ENCODE measurements around the gene EXOC6B.
A peak's percentile ranks its signal among the peaks of the same experiment; 100 is the strongest.

Gene EXOC6B

DNA sequence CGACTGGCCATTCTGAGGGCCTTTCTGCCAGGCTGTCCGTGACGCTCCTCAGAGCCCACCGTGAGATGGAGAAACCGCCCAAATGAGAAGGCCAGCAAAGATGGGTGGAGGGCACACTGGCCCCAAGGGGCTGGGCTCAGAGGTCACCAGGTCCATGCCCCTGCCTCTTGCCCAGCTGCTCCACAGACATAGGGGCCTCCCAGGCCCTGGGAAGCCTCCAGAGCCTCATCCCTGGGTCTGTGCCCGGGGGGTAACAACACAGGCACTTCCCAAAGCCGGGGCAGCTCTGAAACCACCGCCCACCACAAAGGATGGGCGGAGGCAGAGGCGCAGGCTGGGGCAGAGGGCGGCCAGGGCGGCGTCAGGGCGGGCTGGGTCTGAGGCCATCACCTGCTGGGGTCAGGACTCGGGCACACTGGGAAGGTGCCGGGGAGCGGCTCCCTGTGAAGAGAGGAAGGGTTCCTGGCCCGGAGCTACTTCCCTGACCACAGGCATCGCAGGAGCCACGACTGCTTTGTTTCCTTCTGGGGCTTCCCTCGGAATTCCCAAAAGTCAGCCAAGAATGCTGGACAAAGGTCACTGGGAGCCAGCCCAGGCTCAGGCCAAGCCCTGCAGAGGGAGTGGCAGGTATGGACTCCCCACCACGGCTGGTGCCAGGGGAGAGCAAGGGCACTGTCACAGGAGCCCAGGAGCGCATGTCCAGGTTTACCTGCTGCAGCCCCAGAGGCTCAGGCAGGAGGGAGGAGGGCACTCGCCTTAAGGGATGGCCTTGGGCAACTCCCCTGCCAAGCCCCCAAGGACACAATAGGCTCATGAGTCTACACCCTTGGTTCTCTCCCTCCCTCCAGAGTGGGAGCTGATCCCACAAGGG lies 687.6 kb downstream of the EXOC6B start:
- H3K4me3 ChIP-seq (ENCODE audit: low read depth, low read length), result no peak overlapping the region
- no peak for DNase-seq (ENCODE audit: low read depth)

DNA sequence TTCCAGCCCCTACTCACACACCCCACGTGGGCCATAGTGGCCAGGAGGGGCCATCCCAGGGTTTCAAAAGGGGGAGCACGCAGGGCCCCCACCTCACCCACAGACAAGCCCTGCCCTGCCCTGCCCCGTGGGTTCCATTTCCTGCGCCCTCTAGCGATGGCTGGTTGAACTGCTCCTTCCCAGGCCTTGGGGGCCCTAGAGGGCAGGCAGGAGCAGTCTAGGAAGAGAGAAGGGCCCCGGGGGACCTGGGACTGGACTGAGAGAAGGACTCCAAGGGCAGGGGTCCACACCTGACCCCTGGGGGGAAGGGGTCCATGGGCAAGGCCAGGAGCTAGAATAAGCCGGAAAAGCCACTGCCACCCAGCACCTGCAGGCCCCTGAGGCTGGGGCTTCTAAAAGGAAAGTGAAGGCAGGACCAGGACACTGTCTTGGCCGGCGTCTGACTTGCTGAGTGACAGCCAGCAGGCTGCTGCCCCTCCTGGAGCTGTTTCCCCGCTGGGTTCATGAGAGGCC lies 688.3 kb downstream of the EXOC6B start:
- H3K4me3 ChIP-seq (ENCODE audit: low read depth, low read length), result no peak overlapping the region
- no peak for DNase-seq (ENCODE audit: low read depth)

DNA sequence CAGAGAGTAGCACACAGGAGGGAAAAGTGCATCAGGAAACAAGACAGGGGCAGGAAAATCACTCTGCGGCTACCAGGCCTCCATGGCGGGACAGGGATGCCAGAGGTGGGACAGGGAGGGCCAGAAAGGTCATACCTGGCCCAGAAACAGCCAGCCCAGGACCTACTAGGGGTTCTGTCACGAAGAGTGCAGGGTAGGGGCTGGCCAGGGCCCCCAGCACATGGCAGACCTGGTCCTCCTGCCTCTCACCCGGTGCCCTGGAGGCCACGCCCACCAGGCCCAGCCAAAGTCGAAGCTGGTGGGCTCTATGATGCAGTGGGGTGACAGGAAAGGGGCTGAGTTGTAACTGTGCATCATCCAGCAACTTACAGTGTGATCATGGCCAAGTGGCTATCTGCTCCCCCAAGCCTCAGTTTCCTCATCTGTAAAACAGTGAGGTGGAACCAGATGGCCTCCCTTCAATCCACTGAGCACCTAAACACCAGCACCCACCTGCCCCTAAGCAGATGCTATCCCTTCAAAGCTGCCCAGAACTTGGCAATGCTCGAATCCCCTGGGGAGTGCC lies 688.8 kb downstream of the EXOC6B start:
- DNase-seq (ENCODE audit: low read depth), result no peak

DNA sequence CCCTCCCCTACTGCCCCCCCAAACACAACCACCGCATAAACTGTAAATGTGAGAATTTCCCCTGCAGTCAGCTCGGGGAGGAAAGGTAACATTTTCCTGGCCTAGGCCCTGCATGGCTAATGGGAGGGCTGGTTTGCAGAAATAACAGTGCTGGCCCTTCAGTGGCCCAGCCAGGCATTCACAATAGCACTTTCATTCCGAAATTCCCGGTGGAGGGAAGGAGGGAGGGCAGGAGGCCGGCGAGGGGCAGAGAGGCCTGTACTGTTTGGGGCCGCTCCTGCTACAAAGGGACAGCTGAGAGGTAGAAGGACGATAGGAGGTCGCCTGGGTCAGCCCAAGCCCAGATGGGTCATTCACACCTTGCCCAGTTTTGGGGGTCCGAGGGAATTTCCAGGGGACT lies 689.5 kb downstream of the EXOC6B start:
- no peak overlapping the region for H3K4me3 ChIP-seq (ENCODE audit: low read depth, low read length)
- DNase-seq (ENCODE audit: low read depth), result no peak

More for the DNA sequence above, 688.8 kb downstream of the EXOC6B start:
- H3K4me3 ChIP-seq (ENCODE audit: low read depth, low read length), result no peak overlapping the region

DNA sequence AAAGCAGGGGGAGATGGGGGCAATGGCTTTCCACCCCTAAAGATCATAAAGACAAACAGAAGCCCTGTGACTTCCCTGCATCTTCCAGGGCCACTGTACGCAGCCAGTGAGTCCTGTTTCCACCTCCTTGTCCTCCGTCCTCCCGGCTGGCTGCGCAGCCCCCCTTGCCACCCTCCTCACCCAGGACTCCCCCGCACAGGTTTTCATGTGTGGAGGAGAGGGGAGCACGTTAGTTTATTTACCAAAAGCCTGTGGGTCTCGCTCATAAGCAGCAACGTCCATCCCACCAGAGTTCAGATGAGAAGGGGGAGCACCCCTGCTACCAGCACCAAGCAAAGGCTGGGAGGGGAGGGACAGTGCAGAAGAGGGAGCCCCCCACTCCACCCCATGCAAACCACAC lies 689.9 kb downstream of the EXOC6B start:
- H3K4me3 ChIP-seq (ENCODE audit: low read depth, low read length), result no peak overlapping the region

DNA sequence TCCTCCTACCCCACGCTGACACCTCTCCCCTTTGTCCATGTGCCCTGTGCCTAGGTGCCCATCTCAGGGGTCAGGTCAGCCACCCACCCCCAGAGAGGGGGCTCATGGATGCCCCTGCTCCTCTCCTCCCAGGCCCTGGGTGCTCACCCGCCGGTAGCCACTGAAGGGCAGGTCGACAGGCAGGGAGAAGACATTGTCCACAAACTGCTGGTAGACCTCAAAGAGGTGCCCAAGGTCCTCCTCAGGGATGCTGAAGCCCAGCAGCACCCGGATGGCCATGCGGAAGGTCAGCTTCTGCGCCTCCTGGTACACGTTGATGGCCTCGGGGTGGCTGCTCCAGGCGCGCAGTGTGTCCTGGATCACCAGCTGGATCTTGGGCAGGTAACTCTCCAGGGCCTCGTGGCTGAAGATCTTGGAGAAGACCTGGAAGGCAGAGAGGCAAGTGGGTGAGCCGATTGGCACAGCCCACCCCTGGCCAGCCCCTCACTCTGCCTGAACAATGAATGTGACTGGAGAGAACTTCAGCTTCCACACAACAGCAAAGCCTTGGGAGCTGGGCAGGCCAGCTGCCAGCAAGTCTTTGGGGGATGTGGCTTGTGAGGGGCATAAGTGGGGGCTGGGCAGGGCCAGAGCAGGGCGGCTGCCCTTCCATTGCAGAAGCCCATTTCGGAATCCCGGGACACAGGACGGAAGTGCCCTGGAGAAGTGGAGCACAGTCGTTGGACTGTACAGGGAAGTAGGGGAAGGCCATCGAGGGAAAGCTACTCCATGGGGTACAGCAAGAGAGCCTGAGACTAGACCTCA lies 690.6 kb downstream of the EXOC6B start:
- no peak overlapping the region for H3K4me3 ChIP-seq (ENCODE audit: low read depth, low read length)
- no peak for DNase-seq (ENCODE audit: low read depth)

More for the DNA sequence above, 689.9 kb downstream of the EXOC6B start:
- no peak for DNase-seq (ENCODE audit: low read depth)

DNA sequence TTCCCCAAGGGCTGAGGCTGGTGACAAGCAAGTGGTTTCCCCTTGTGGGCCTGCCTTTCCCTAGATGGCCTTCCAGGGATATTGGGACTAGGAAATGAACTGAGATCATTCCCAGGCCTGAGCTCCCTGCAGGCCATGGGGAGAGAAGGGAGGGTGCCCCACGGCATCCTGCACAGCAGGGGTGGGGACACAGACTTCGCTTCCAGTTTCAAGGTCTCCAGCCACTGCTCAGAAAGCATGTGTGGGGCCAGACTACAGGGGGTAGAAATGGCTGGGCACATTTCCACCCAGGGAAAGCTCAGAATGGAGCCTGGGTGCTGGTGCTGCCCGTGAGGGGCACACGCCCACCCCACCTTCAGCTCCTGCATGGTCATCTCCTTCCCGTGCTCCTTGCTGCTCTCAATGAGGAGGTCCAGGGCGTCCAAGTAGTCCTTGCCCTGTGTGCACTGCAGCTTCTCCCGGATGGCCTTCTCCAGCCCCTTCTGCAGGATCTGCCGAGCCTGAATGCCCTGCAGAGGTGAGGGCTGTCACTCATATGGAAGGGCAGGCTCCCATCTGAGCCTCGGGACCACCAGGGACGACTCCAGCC lies 691.3 kb downstream of the EXOC6B start:
- no peak overlapping the region for H3K4me3 ChIP-seq (ENCODE audit: low read depth, low read length)
- no peak for DNase-seq (ENCODE audit: low read depth)

DNA sequence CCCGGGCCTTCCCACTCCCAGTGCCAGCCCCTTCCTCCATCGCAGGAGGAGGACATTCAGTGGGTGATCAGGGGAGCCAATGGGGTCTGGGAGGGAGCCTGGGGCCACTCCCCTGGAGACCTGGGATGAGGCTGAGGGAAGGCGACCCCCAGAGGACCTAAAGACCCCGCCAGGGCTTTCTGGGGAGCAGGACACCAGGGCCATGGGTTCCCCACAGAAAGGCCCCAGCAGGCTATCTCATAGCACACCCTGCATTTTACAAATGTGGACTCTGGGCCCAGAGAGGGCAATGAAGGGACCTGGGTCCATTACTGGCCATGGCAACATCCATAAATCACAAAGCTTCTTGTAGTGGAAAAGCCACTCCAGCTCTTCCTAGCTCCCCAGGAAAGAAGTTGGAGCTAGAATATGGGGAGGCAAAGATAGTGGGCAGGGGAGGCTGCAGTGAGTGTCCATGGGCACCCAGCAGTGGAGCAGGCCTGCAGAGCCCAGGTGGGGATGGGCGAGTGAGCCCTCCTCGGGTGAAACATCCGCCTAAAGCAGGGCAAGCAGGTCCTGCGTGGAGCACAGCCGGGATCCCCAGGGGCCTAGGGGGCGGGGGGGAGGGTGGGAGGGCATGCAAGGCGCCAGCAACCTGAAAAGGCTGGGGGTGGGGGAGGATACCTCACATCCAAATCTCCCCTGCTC lies 692.0 kb downstream of the EXOC6B start:
- H3K4me3 ChIP-seq (ENCODE audit: low read depth, low read length), result no peak overlapping the region
- no peak for DNase-seq (ENCODE audit: low read depth)

DNA sequence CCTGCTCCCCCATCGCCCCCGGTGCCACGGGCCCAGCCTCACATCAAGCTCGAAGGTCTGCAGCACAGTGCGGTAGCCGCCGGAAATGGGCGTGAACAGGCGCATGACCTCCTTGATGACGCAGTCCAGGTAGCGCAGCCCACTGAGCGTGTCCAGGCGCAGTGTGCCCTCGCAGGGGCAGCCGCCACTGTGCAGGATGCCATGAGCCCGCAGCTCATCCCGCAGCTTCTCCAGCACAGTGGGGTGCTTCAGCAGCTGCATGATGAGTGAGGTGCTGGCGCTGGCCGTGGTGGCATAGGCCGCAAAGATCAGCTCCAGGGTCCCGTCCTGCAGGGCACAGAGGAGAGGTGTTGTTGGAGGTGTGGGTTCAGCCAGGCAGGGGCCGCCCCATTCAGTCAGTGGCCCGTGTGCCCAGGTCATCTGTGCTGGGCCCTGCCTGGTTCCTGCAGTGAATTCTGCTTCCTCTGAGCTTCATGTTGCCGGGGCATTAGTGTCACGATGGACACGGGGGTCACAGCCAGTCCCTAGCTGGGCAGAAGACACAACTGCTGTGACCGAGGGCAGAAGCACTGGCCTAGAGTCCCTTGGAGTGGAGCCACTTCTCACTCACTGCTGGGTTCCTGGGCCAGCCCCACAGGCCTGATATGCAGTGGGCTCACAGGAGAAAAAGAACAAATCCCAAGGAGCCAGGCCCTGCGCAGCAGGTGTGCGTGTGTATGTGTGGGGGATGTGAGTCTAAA lies 692.7 kb downstream of the EXOC6B start:
- no peak overlapping the region for H3K4me3 ChIP-seq (ENCODE audit: low read depth, low read length)
- no peak for DNase-seq (ENCODE audit: low read depth)

DNA sequence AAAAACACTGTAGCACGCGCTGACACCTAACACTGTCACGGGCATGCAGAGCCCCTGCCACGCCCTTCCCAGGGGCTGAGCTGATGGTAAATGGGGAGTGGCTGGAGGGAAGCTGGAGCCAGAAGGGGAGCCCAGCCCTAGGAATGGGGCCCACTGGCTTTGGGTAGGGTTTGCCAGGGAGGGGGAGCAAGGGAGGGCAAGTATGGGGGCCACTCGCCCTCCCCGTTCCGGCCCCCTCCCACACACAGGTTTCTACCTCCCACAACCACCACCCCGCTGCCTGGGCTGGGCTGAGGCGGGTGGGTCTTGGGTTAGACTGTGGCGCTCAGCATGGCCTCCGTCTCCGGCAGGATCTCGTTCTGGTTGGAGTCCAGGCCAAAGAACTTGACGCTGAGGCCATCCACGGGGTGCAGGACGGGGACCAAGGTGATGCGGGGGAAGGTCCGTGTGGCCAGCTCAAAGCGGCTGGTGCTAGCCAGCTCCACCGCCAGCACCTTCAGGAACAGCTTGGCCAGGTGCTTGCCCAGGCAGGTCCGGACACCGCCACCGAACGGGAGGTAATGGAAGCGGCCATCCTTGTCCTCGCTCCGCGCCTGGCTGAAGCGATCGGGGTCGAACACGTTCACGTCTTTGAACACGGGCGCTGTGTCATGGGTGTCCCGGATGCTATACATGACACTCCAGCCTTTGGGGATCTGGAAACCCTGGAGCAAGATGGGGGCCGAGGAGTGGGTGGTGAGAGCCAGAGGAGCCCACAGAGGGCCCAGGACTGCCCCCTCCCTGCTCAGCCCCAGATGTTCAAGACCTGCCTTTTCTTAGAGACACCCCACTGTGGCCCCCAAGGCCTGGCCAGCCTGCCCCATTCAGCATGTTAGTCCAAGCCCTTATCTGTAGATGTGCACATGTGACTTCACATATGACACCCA lies 693.7 kb downstream of the EXOC6B start:
- no peak for DNase-seq (ENCODE audit: low read depth)

DNA sequence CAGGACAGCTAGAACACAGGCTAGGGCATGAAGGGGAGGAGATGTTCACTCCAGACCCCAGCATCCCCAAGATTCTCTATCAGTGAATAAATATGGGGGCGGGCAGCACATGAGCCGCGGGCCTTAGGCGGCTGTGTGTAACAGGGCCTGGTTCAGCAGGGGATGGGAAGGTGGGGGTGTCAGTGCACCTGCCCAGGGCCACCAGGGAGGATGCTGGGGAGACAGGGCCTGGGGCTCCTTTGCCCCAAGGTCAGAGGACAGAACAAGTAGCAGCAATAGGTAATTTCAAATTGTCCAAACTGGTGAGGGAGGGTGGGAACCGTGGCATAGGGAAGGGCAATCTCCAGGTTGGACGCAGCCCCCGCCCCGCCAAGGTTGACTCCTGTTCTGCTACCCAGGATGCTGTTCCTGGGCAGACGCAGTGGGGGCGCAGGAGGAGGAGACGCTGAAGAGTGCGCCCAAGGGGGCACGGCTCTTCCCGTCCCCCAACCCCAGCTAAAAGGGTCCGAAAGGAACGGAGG lies 694.4 kb downstream of the EXOC6B start:
- no peak for DNase-seq (ENCODE audit: low read depth)
- H3K4me3 ChIP-seq (ENCODE audit: low read depth, low read length), result no peak overlapping the region

More for the DNA sequence above, 693.7 kb downstream of the EXOC6B start:
- no peak overlapping the region for H3K4me3 ChIP-seq (ENCODE audit: low read depth, low read length)

DNA sequence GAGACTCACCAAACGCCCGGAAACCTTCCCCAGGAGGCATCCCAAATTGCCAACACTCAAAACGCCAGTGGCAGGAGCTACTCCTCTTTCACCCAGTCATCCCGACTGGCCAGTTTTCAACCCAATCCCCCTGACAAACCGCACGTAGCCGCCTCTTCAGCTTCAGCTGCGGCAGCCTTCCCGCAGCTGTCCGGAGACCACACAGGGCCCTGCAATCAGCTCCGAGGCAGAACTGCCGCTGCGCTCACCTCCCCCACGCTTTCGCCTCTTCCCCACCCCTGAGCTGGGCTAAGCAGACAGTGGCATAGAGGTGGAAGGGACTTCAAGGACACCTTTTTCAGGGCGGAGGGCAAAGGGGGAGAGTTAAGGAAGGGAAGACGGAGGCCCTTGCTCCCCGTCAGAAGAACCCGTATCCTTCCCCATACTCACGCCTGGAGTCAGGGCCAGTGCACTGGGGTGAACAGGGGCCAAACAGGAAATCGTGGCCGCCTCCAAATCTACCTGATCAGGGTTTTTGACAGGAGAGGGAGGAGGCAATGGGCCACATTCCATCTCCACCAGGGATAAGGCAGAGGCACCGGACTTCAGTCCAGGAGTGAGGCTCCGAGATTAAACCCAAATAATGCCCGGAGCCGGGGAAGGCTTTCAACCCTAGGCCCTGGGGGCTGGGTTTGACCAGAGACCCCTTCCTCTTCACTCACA lies 695.0 kb downstream of the EXOC6B start:
- no peak overlapping the region for H3K4me3 ChIP-seq (ENCODE audit: low read depth, low read length)
- peak; percentile 15 for DNase-seq (ENCODE audit: low read depth)

DNA sequence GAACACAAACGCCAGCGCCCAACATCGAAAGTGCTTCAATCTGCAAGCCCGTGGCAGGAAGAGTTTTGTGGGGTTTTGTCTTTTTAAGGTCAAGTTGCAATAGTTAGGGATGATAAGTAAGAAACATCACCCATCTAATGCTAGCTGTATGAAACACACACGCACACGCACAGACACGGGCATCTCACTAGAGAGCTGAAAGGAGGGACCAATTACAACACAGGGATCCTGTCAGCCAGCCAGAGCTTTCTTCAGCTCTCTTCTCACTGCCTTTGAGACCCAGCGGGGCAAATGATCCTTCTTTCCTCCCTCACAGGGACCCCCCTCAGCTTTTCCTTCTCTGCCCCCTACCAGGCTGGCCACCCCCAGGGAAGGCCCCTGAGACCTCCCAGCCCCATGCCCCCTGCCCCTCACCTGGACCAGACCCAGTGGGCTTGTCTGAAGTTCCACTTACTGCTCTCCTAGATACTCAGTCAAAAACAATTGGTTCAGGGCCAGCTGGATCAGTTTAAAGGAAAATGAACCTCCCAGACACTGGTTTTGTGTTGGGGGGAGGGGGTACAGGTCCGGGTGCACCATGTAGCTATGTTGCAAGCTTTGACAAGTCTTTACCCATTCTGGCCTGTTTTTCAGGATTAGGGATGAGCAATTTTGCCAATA lies 696.0 kb downstream of the EXOC6B start:
- peak; percentile 6 for DNase-seq (ENCODE audit: low read depth)
- no peak overlapping the region for H3K4me3 ChIP-seq (ENCODE audit: low read depth, low read length)

DNA sequence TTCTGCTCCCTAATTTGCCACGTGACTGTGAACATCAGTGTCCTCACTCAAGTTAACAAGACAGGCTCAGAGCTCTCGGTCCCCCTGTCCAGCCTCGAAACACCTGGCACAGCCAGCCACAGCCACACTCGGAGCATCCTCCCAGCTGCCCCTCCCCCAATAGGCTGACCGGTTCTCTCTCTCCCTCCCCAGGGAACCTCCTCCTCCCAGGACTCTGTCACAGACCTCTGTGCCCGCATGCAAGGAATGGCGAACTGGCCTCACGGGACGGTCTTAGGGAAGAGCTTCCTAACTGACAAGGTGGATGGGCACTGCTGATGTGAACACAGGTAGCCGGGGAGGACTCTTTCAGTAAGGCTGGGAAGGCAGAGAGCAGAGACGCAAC lies 697.0 kb downstream of the EXOC6B start:
- no peak overlapping the region for H3K4me3 ChIP-seq (ENCODE audit: low read depth, low read length)
- no peak for DNase-seq (ENCODE audit: low read depth)

DNA sequence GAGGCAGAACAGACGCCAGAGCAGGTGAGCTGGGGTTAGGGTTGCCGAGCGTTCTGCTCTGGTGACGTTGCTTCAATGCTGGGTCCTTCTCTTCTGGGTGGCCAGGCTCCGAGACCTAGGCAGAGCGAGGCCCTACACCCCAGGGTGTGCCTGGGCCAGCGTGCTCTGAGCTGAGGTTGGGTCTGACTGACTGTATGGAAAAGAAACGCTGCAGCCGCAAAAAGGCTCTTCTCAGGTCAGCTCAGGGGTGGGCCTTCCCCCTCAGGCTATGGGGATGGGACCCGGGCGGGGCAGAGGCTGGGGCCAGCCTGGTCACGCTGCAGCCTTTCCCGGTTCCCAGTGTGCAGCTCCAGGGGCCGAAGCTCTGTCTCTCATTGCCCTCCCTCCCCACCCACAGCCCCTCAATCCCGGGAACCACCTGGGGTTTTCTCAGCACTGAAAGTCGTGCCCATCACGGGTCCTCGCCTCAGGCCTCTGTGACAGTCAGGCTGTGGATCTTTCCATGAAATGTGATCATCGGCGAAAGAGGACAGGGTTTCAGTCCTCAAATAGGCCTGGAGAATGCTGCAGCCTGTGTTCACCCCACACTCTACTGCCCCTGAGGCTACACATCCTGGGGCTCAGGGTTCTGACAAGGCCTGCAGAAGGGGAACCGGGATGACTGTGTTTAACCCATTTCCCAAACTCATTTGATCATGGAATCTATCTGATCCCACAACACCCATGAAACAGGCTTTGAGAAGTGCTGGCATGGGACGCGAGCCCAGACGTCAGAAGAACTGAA lies 697.6 kb downstream of the EXOC6B start:
- no peak for DNase-seq (ENCODE audit: low read depth)
- H3K4me3 ChIP-seq (ENCODE audit: low read depth, low read length), result no peak overlapping the region

Data from skeletal muscle cell (primary cell).